ENCODE data around the gene RAB7B. TPM values are rescaled to one million over a fixed set of nuclear protein-coding genes. Genes with fewer than 3 reads are reported as not detected.

Gene RAB7B
- total RNA-seq, 1 donor from 2014 or later, result not detected

DNA sequence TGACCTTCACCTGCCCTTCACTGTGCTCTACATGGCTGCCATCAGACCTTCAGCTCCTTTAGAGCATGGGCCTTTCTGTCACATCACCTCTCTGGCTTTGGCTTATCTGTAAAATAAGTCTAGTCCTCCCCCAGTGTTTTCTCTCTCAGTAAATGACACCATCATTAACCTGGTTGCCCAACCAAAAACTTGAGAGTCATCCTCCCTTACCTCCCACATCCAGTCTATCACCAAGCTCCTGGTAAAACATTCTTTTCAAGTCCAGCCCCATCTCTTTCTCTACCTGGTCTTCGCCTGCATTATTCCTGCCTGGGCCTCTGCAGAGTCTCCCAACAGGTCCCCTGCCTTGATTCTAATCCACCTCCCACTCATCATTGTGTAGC lies 73.0 kb downstream of the RAB7B start:
- intact Hi-C loops (cut with micrococcal nuclease), result no loop called here

DNA sequence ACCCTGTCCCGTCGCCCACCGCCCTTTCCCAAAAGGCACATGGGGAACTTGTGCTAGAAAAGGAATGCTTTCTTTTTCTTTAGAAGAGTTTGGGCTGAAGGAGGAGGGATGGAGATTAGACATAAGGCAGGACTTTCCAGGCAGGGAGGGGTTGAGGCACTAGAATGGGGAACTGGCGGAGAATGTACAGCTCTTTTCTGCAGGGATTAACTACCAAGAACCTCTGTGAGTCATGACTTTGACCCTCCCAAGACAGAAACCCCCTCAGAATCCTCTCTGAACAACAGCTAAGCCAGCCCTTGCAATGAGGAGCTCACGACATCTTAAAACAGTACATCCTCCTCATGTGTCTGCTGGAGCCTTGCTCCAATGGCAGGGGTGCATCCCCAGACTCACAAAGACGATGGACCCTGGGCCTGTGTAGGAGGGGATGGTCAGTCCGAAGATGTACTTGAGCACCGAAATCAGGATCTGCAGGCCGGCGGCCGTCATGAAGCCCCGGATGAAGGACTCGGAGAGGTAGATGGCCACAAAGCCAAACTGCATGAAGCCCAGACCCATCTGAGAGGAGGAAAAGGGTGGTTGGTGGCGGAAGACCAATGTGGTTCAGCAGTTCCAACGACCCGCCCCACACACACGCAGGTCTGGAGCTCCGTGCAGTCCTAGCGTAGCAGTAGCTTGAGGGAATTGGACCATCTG lies 73.5 kb downstream of the RAB7B start:
- intact Hi-C loops (cut with micrococcal nuclease), result no loop called here

DNA sequence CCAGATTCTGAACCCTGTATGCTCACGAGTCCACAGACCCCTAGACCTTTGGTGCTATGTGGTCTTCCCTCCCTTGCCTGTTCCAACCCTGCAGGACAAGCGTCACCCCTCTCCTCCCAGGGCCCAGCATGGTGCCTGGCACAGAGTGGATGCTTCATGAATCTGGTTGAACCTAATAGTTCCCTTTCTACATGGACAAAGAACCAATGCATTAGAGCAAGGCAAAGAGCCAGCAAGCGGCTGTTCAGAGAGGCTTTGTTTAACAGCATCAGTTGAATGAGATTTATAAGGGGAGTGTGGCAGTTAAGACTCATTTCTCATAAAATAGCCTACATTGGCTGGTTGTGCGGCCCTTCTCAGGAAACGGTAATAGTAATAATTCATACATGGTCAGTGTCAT lies 74.9 kb downstream of the RAB7B start:
- intact Hi-C loops (cut with micrococcal nuclease), result no loop called here

DNA sequence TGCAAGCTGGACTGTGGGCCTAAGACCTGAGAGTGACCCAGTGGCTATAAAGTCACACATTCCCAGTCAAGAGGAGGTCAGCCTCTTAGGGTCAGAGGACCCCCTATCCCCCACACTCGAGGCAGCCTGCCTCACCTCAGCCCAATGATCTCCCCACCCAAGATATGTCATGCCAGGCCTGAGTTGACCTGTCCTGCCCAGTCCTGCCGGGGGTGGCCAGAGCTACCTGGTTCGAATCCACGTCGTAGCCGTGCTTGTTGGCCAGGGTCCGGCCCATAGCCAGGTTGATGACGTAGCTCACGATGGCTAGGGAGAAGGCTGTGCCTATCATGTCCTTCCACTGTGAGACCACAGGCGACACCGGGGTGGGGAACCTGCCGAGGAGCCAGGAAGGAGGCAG lies 75.5 kb downstream of the RAB7B start:
- intact Hi-C loops (cut with micrococcal nuclease), result no loop called here

DNA sequence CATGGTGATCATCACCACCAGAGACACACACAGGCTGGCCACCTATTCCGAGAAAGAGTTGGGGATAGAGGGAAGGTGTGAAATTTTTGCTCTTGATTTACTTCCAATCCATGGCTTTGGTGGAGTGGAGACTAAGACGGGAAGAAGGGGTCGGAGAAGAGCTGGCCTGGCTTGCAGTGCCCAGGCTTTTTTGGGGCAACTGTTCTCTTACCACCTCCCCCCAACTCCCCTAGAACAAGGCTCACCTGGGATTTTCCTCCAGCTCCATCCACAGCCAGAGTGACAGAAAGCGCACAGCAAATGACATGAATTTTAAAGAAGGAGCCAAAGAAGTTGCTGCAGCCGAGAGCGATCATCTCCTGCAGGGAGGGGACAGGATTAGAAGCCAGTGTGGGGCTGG lies 75.9 kb downstream of the RAB7B start:
- intact Hi-C loops (cut with micrococcal nuclease), result no loop called here

Other genes with a start within 250 kb of the RAB7B start
- gene RAB29, start 227.9 kb downstream of the RAB7B start, total RNA-seq, result 78.4 and 86.3 TPM in 2 replicates
- gene SLC41A1, start 190.2 kb downstream of the RAB7B start, total RNA-seq, result 19.8 and 19.9 TPM in 2 replicates
- gene PM20D1, start 153.3 kb downstream of the RAB7B start, total RNA-seq, result 0.34 and 0.78 TPM in 2 replicates
- gene SLC26A9, start 59.9 kb downstream of the RAB7B start, total RNA-seq, result not detected in 2 replicates
- gene CTSE, start 20.5 kb upstream of the RAB7B start, total RNA-seq, result not detected in 2 replicates
- not detected in 2 replicates for gene RHEX, start 49.8 kb upstream of the RAB7B start, total RNA-seq
- gene AVPR1B, start 114.0 kb upstream of the RAB7B start, total RNA-seq, result not detected in 2 replicates
- 22.1 and 24.7 TPM in 2 replicates for gene FAM72A, start 199.4 kb upstream of the RAB7B start, total RNA-seq
- 147 and 159 TPM in 2 replicates for gene SRGAP2, start 200.1 kb upstream of the RAB7B start, total RNA-seq

Data from T-helper 1 cell treated with Interleukin-12 subunit alpha and Interleukin-12 subunit beta and Interleukin-4 antibody, amounts not matched to agents 30 ng/mL and 1 ng/mL, for 36 hours (primary cell).